GM13976 (cell line): ENCODE measurements around the gene FAM72B.
"Not testable (repeated sequence)": the region's sequence is repeated elsewhere in the genome, so short reads cannot be mapped to it uniquely, and the experiment has no call there.

ENCODE experiments used
- DNase-seq: peaks from one replicate; pipeline ENCODE4 v3.0.0; 2012; ENCODE audit warnings: low spot score
- in situ Hi-C: fragments of 300-500 bp; cut with MboI; formaldehyde crosslinking; loops from one replicate; pipeline ENCODE4 v1.12.0; 2022; ENCODE audit warnings: low sequenced_read_pairs, mixed read lengths, inconsistent platforms; ENCODE audit not compliant: unreplicated experiment

FAM72B gene

GRCh38 chr1:121202986-121203385, 18.8 kb upstream of the FAM72B start:
- in situ Hi-C loops, DNase-seq: not testable (repeated sequence)

- in situ Hi-C loops, DNase-seq: not testable (repeated sequence)
Observed at GRCh38 chr1:121200985-121201981, 17.1 kb upstream of the FAM72B start.

GRCh38 chr1:121200232-121200631, 16.1 kb upstream of the FAM72B start:
- in situ Hi-C loops, DNase-seq: not testable (repeated sequence)

GRCh38 chr1:121199763-121200162, 15.6 kb upstream of the FAM72B start:
- in situ Hi-C loops, DNase-seq: not testable (repeated sequence)

- in situ Hi-C loops, DNase-seq: not testable (repeated sequence)
Observed at GRCh38 chr1:121197095-121197882, 13.1 kb upstream of the FAM72B start.

DNA sequence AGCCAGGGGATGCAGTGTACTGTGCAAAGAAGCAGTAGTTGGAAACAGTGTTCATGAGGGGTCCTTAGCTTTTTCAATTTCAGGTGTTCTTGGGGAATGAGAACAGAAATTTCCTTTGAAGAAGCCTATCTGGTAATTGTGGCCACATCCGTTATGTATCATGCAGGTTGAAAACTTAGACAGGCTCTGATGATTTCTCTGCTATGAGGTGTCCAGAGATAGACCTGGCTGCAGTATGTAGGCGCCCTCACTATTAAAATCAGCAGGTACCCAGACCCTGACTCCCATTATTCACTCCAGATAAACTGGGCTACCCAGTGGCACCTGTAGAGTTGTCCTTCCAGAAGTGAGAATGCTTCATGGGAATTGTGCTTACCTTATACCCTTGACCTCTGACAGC, 8.4 kb upstream of the FAM72B start:
- DNase-seq, in situ Hi-C loops: not testable (repeated sequence)

- in situ Hi-C loops, DNase-seq: not testable (repeated sequence)
Observed at GRCh38 chr1:121187914-121188313, 3.8 kb upstream of the FAM72B start.

- DNase-seq, in situ Hi-C loops: not testable (repeated sequence)
Observed at GRCh38 chr1:121186191-121186590, 2.1 kb upstream of the FAM72B start.

- in situ Hi-C loops, result not testable (repeated sequence)
Observed at GRCh38 chr1:121185140-121185708, 1.1 kb upstream of the FAM72B start.

GRCh38 chr1:121183867-121184266, 273 bp downstream of the FAM72B start:
- DNase-seq, in situ Hi-C loops: not testable (repeated sequence)

More at GRCh38 chr1:121185140-121185708, 1.1 kb upstream of the FAM72B start:
- not testable (repeated sequence) for DNase-seq

- in situ Hi-C loops, DNase-seq: not testable (repeated sequence)
Observed at GRCh38 chr1:121178197-121178596, 5.9 kb downstream of the FAM72B start.

DNA sequence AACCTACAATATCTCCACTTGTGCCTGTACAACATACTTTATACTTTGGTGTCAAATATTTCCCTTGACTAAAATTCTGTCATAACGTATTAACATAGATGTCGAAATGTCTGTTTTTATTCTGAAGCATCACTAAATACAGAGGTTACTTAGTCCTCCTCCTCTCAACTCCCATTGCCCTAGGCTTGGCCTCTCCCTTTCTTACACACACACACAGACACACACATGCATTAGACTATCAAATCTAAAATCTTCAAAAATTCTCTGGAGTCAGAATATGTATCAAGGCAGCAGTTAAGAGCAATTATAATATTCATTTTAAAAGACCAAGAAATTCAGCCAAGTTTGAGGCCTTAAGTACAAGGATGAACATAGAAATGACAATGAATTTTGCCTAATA, 7.5 kb downstream of the FAM72B start:
- DNase-seq, in situ Hi-C loops: not testable (repeated sequence)

GRCh38 chr1:121168152-121168668, 15.9 kb downstream of the FAM72B start:
- DNase-seq, in situ Hi-C loops: not testable (repeated sequence)

GRCh38 chr1:121167225-121167738, 16.9 kb downstream of the FAM72B start:
- in situ Hi-C loops, DNase-seq: not testable (repeated sequence)

DNA sequence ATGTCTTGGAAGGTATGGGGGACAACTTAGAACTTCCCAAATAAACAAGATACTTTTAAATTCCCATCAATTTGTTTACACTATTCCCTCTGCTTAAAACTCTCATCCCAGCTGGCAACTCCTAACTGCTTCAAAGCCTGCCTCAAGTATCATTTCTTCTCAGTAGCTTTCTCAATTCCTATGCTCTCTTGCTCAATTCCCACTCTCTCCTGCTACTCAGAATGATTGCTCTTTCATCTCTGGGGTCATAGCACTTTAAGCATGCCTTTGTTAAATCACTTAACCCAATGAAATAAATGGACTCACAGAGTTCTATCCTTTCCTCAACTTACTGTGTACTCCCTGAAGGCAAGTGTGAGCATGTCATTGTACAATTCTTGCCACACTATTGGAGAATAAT, 18.8 kb downstream of the FAM72B start:
- DNase-seq, in situ Hi-C loops: not testable (repeated sequence)

- DNase-seq, in situ Hi-C loops: not testable (repeated sequence)
Observed at GRCh38 chr1:121163850-121164757, 20.0 kb downstream of the FAM72B start.

DNA sequence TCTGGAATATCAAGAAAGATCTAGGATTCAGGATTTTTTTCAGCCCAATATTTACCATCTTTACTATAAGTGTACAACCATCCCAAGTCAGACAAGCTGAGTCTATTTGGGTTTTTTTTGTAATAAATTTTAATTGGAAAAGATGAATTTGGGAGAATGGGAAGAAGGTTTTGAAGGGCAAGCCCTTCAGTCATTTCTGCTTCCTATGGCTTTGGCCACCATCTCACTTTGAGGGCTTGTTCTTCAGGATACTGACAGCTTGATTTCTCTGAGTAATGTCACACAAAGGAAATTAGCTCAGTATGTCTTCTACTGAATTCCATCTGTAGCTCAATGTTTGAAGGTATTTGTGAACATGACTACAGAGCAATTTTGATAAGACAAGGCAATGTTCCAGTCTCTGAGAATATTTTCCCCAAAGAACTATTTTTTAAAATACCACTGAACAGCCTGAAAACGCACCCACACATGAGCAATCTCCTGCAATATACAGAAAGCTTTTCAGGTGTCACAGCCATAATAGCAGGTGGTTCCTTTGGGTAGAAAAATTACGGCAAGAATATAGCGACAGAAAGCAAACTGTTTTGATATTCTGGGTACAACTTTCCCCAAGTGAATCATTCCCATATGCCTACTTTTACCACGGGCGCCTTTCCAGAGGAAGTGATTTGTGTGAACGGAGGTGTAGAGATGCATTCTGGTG, 22.8 kb downstream of the FAM72B start:
- in situ Hi-C loops, DNase-seq: not testable (repeated sequence)
